Raji (cell line): ENCODE data around the gene PTGFRN.

Experiments used
- POLR2A ChIP-seq: IDR thresholded peaks from 2 replicates; pipeline ENCODE4 v1.6.1; 2011; ENCODE audit warnings: low read depth, low read length, control low read depth; ENCODE audit not compliant: insufficient read depth

Gene PTGFRN

GRCh38 chr1:116909512-116910378 is at the start of gene PTGFRN:
PTGFRN (plus strand) TSS chr1:116909916; CDS start chr1:116910204, 288 bp downstream.
- no peak for TF ChIP-seq POLR2A

GRCh38 chr1:116861137-116861536 is 48.6 kb upstream of the PTGFRN start:
- no peak for TF ChIP-seq POLR2A

- no peak for TF ChIP-seq POLR2A
Observed at GRCh38 chr1:116868385-116868784, 41.3 kb upstream of the PTGFRN start.

GRCh38 chr1:116869611-116870010 is 40.1 kb upstream of the PTGFRN start:
- no peak for TF ChIP-seq POLR2A

GRCh38 chr1:116870300-116870699 is 39.4 kb upstream of the PTGFRN start:
- TF ChIP-seq POLR2A: no peak

- no peak for TF ChIP-seq POLR2A
Observed at GRCh38 chr1:116871779-116872146, 38.0 kb upstream of the PTGFRN start.

GRCh38 chr1:116873680-116874271 is 35.9 kb upstream of the PTGFRN start:
- no peak for TF ChIP-seq POLR2A

GRCh38 chr1:116874733-116875249 is 34.9 kb upstream of the PTGFRN start:
- TF ChIP-seq POLR2A: no peak

- no peak for TF ChIP-seq POLR2A
Observed at GRCh38 chr1:116875391-116875790, 34.3 kb upstream of the PTGFRN start.

- TF ChIP-seq POLR2A: no peak
Observed at GRCh38 chr1:116877141-116877818, 32.4 kb upstream of the PTGFRN start.

GRCh38 chr1:116878804-116879477 is 30.8 kb upstream of the PTGFRN start:
- TF ChIP-seq POLR2A: no peak

- no peak for TF ChIP-seq POLR2A
Observed at GRCh38 chr1:116879478-116880133, 30.1 kb upstream of the PTGFRN start.

- no peak for TF ChIP-seq POLR2A
Observed at GRCh38 chr1:116880917-116881316, 28.8 kb upstream of the PTGFRN start.

GRCh38 chr1:116881879-116882520 is 27.7 kb upstream of the PTGFRN start:
- TF ChIP-seq POLR2A: no peak
